HEK293T (cell line): Measurements from ENCODE around the gene PLA2G4D.

Source experiments
- CTCF ChIA-PET: fragments of 350-600 bp; formaldehyde crosslinking; extraction: SDS; loops from one replicate; lab custom pipeline; 2021; ENCODE audit warnings: antibody characterized with exemption, inconsistent platforms; lab: Yijun Ruan, JAX
- POLR2A ChIA-PET: fragments of 350-600 bp; formaldehyde crosslinking; extraction: SDS; loops from one replicate; lab custom pipeline; 2020; ENCODE audit warnings: antibody characterized with exemption, inconsistent platforms; lab: Yijun Ruan, JAX
- DNase-seq: peaks from one replicate; pipeline ENCODE4 v3.0.0; 2012; ENCODE audit warnings: mixed read lengths; ENCODE audit errors: extremely low spot score
- ARNT ChIP-seq: fragments of 450-650 bp; IDR thresholded peaks from 2 replicates; pipeline ENCODE4 v1.6.1; 2017; ENCODE audit warnings: mild to moderate bottlenecking
- BHLHE40 ChIP-seq: fragments of 450-650 bp; IDR thresholded peaks from 2 replicates; pipeline ENCODE4 v1.6.1; 2016; ENCODE audit warnings: mild to moderate bottlenecking, moderate library complexity, borderline replicate concordance
- CTBP1 ChIP-seq: fragments of 450-650 bp; IDR thresholded peaks from 2 replicates; pipeline ENCODE4 v1.6.1; 2016; ENCODE audit warnings: borderline replicate concordance
- ELF4 ChIP-seq: fragments of 450-650 bp; IDR thresholded peaks from 2 replicates; pipeline ENCODE4 v1.6.1; 2017; ENCODE audit warnings: antibody characterized with exemption
- FOXA1 ChIP-seq: fragments of 450-650 bp; IDR thresholded peaks from 2 replicates; pipeline ENCODE4 v1.6.1; 2016; ENCODE audit warnings: mild to moderate bottlenecking
- FOXK2 ChIP-seq: fragments of 450-650 bp; IDR thresholded peaks from 2 replicates; pipeline ENCODE4 v1.6.1; 2016; ENCODE audit warnings: mild to moderate bottlenecking
- FOXM1 ChIP-seq: fragments of 450-650 bp; IDR thresholded peaks from 2 replicates; pipeline ENCODE4 v1.6.1; 2017; ENCODE audit warnings: mild to moderate bottlenecking, borderline replicate concordance
- HDGF ChIP-seq: fragments of 450-650 bp; IDR thresholded peaks from 2 replicates; pipeline ENCODE4 v1.6.1; 2017; ENCODE audit warnings: antibody characterized with exemption, borderline replicate concordance
- L3MBTL2 ChIP-seq: fragments of 450-650 bp; conservative IDR thresholded peaks from 2 replicates; pipeline ENCODE4 v1.6.1; 2016; ENCODE audit warnings: mild to moderate bottlenecking
- LEF1 ChIP-seq: fragments of 450-650 bp; IDR thresholded peaks from 2 replicates; pipeline ENCODE4 v1.6.1; 2017; ENCODE audit warnings: mild to moderate bottlenecking, borderline replicate concordance
- NFRKB ChIP-seq: fragments of 450-650 bp; IDR thresholded peaks from 2 replicates; pipeline ENCODE4 v1.6.1; 2016; ENCODE audit warnings: mild to moderate bottlenecking, moderate library complexity
- SP1 ChIP-seq: fragments of 450-650 bp; IDR thresholded peaks from 2 replicates; pipeline ENCODE4 v1.6.1; 2017
- SUZ12 ChIP-seq: fragments of 450-650 bp; IDR thresholded peaks from 2 replicates; pipeline ENCODE4 v1.6.1; 2016; ENCODE audit warnings: mild to moderate bottlenecking
- TARDBP ChIP-seq: fragments of 450-650 bp; IDR thresholded peaks from 2 replicates; pipeline ENCODE4 v1.6.1; 2016
- ZNF384 ChIP-seq: fragments of 450-650 bp; IDR thresholded peaks from 2 replicates; pipeline ENCODE4 v1.6.1; 2016
- TF ChIP-seq, protein P1 (sequence below): fragments of 450-650 bp; IDR thresholded peaks from 2 replicates; pipeline ENCODE4 v1.6.1; 2016

PLA2G4D gene

DNA sequence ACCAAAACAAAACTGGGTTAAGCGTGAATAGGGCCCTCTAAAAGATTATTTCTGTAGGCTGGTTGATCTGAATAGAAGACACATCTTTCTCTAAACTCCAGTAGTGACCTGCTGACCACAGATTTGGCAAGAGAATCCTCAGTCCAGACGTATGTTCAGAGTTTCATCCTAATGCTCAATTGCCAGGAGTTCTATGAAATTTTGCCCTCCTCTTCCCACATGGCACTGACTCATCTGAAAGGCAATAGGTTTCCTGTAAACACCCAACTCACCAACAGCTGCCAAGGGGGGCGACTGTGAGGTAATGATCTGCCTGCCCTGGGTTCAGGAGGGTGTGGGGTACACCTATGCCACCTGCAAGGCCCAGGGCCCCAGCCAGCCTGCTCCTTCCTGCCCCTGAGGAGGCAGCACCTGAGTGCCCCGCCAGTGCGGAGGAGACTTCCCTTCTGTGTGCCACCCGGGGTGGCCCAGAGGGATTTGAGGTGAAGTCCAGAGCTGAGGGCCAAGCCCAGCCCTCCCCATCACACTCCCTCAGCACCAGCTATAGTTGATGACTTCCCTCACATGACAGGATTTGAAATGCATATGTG lies 8.4 kb upstream of the PLA2G4D start:
- DNase-seq = no peak
- ChIA-PET POLR2A (no interaction called here), CTCF (interaction anchor here (0.6 kb wide), 1 partner anchor 12 kb away, joined by 3 read pairs; no protein-coding TSS in a partner anchor)
- TF ChIP-seq FOXM1 = no peak
- TF ChIP-seq FOXA1 = no peak
- TF ChIP-seq, protein P1, sequence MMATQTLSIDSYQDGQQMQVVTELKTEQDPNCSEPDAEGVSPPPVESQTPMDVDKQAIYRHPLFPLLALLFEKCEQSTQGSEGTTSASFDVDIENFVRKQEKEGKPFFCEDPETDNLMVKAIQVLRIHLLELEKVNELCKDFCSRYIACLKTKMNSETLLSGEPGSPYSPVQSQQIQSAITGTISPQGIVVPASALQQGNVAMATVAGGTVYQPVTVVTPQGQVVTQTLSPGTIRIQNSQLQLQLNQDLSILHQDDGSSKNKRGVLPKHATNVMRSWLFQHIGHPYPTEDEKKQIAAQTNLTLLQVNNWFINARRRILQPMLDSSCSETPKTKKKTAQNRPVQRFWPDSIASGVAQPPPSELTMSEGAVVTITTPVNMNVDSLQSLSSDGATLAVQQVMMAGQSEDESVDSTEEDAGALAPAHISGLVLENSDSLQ = no peak
- no peak for TF ChIP-seq SP1
- TF ChIP-seq BHLHE40 = no peak
- TF ChIP-seq L3MBTL2 = no peak
- TF ChIP-seq LEF1 = no peak
- TF ChIP-seq HDGF = no peak
- no peak for TF ChIP-seq ARNT
- TF ChIP-seq SUZ12 = no peak
- no peak for TF ChIP-seq ELF4
- TF ChIP-seq NFRKB = no peak
- no peak for TF ChIP-seq ZNF384

- no peak for TF ChIP-seq ZNF384
- TF ChIP-seq TARDBP = no peak
- no peak for TF ChIP-seq FOXA1
- TF ChIP-seq FOXK2 = no peak
- TF ChIP-seq, protein P1 = no peak
- no peak for TF ChIP-seq BHLHE40
- TF ChIP-seq SP1 = no peak
- no peak for TF ChIP-seq L3MBTL2
- TF ChIP-seq LEF1 = no peak
- CTCF ChIA-PET = no interaction called here
- no peak for DNase-seq
- POLR2A ChIA-PET = no interaction called here
Measured at GRCh38 chr15:42101861-42102260, 7.5 kb upstream of the PLA2G4D start.

- ChIA-PET CTCF (no interaction called here), POLR2A (no interaction called here)
- no peak for DNase-seq
- TF ChIP-seq HDGF (no peak), TARDBP (no peak), FOXK2 (no peak), SUZ12 (no peak), ZNF384 (no peak), BHLHE40 (no peak), ARNT (no peak), L3MBTL2 (no peak), NFRKB (no peak), FOXA1 (no peak), ELF4 (no peak), CTBP1 (no peak), SP1 (no peak)
- TF ChIP-seq, protein P1 = no peak
Measured at GRCh38 chr15:42100021-42100800, 5.8 kb upstream of the PLA2G4D start.

GRCh38 chr15:42097018-42097417 lies 2.7 kb upstream of the PLA2G4D start:
- TF ChIP-seq LEF1 = no peak
- no peak for TF ChIP-seq TARDBP
- no peak for TF ChIP-seq FOXM1
- no peak for TF ChIP-seq NFRKB
- TF ChIP-seq SP1 = no peak
- TF ChIP-seq ZNF384 = no peak
- TF ChIP-seq ELF4 = no peak
- no peak for TF ChIP-seq L3MBTL2
- TF ChIP-seq, protein P1 = no peak
- no peak for TF ChIP-seq HDGF
- DNase-seq = no peak
- POLR2A ChIA-PET = no interaction called here
- CTCF ChIA-PET = no interaction called here

DNA sequence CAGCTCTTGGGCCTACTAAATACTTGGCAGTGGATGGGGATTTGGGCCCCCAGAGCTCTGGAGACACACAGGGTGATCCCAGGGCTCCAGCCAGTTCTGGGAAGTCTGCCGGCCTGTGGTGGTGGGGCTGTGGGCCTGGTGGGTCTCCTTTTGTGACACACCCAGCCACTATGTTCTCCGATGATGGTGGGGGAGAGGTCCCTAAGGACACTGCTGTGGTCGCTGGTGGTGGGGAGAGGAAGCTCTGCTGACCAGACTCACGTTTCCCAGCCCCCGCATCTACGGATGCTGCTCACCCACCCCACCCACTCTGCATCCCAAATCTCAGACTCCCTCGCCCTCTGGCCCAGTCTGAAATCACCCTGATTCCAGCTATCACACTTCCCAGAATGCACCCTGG lies 396 bp downstream of the PLA2G4D start:
- ChIA-PET CTCF (interaction anchor here (1.3 kb wide), 1 partner anchor 10 kb away, joined by 4 read pairs; no protein-coding TSS in a partner anchor), POLR2A (no interaction called here)
- no peak for DNase-seq
- TF ChIP-seq TARDBP (no peak), CTBP1 (no peak), HDGF (no peak), FOXA1 (no peak), FOXM1 (no peak)
- TF ChIP-seq, protein P1 = no peak
